Measurements from ENCODE around the gene IL4R.

IL4R gene

DNA sequence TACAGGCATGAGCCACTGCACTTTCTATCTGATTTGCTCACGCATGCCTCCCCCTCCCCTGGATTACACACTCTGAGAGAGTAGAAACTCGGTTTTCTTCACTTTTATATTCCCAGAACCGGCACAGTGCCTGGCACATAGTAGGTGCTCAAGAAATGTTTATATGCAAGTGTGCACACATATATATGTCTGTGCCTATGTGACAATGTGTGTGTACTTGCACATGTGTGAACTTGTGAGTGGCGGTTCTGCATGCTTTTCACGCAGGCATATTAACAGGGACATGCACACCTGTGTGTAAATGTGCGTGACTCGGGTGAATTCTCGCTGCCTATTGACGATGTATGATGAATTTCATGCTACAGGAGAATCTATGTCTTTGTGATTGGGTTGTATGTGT lies 66.1 kb downstream of the IL4R start:
- Histone ChIP-seq H2BK120ac (ENCODE audit: low read depth, low read length) (no peak overlapping the region), H3K14ac (ENCODE audit: low read length) (no peak overlapping the region), H3K9ac (ENCODE audit: low read depth, low read length, poor library complexity) (no peak overlapping the region), H3K4me1 (ENCODE audit: control insufficient read depth in 2 of 2, insufficient read depth in 1 of 2, low read depth in 1 of 2, low read length in 2 of 2) (no peaks in the 10 kb centered on the region), H2AK5ac (ENCODE audit: low read depth, low read length) (no peak overlapping the region), H3K4me3 (ENCODE audit: low read length in 2 of 2) (no peak overlapping the region), H3K4ac (ENCODE audit: low read length) (no peak overlapping the region), H4K91ac (ENCODE audit: low read depth, low read length, poor library complexity) (no peak overlapping the region), H3K79me1 (ENCODE audit: low read depth, low read length) (no peaks in the 10 kb centered on the region), H3K27me3 (ENCODE audit: control insufficient read depth in 3 of 3, insufficient read depth in 3 of 3, low read depth in 1 of 3, low read length in 3 of 3) (no peaks in the 10 kb centered on the region), H2BK12ac (ENCODE audit: low read length) (no peak overlapping the region), H2BK5ac (ENCODE audit: low read length) (no peak overlapping the region), H3K18ac (ENCODE audit: low read length) (no peak overlapping the region), H3K36me3 (replicated peaks in 1 of 2; ENCODE audit: control insufficient read depth in 2 of 2, insufficient read depth in 2 of 2, low read length in 2 of 2) (no peaks in the 10 kb centered on the region), H3K4me2 (ENCODE audit: insufficient read depth, low read length, poor library complexity, severe bottlenecking) (no peak overlapping the region), H3K23ac (ENCODE audit: low read depth, low read length, poor library complexity) (no peak overlapping the region), H3K27ac (replicated peaks; ENCODE audit: low read length) (no peak overlapping the region), H2AFZ (ENCODE audit: low read length) (no peak overlapping the region), H2BK15ac (ENCODE audit: low read length) (no peak overlapping the region), H4K8ac (ENCODE audit: low read depth, low read length) (no peak overlapping the region), H3K9me3 (replicated peaks in 1 of 2; ENCODE audit: control insufficient read depth in 2 of 2, insufficient read depth in 1 of 2, low read depth in 1 of 2, low read length in 2 of 2) (peaks cover 0 to 4% of the 10 kb centered on the region in 2 donors)
- DNase-seq (ENCODE audit: low spot score) = no peak
- whole genome bisulfite sequencing, 2 donors (ENCODE audit: extremely low coverage in 2 of 2, insufficient read length in 2 of 2, insufficient replicate concordance in 1 of 2) = no CpG with 5 or more reads among the region's 9 CpGs

DNA sequence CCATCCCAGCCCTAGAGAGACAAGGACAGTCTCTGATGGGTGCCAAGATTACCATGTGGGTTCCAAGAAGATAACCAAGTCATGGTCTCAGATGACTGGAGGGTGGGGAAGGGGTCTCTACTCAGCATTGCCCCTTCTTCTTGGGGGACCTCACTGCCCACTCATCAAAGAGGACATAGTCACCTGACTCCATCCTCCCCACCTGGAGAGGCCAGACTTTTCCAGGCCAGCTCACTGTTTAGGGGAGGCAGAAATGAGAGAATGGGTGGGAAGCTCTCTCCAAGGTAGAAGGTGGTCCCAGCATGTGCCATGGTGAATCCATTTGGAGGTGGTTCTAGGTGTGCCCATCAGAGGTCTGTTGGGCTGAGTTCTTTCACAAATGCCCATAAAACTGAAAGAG lies 67.5 kb downstream of the IL4R start:
- Histone ChIP-seq H2BK5ac (ENCODE audit: low read length) (no peak overlapping the region), H3K9ac (ENCODE audit: low read depth, low read length, poor library complexity) (no peak overlapping the region), H2BK15ac (ENCODE audit: low read length) (no peak overlapping the region), H3K27ac (replicated peaks; ENCODE audit: low read length) (no peak overlapping the region), H3K79me1 (ENCODE audit: low read depth, low read length) (no peaks in the 10 kb centered on the region), H3K23ac (ENCODE audit: low read depth, low read length, poor library complexity) (no peak overlapping the region), H3K14ac (ENCODE audit: low read length) (no peak overlapping the region), H3K18ac (ENCODE audit: low read length) (no peak overlapping the region), H4K8ac (ENCODE audit: low read depth, low read length) (no peak overlapping the region), H2BK12ac (ENCODE audit: low read length) (no peak overlapping the region), H3K4me1 (ENCODE audit: control insufficient read depth in 2 of 2, insufficient read depth in 1 of 2, low read depth in 1 of 2, low read length in 2 of 2) (no peaks in the 10 kb centered on the region), H2AFZ (ENCODE audit: low read length) (no peak overlapping the region), H3K4me2 (ENCODE audit: insufficient read depth, low read length, poor library complexity, severe bottlenecking) (no peak overlapping the region), H2AK5ac (ENCODE audit: low read depth, low read length) (no peak overlapping the region), H3K4ac (ENCODE audit: low read length) (no peak overlapping the region), H3K4me3 (ENCODE audit: low read length in 2 of 2) (no peak overlapping the region), H3K9me3 (replicated peaks in 1 of 2; ENCODE audit: control insufficient read depth in 2 of 2, insufficient read depth in 1 of 2, low read depth in 1 of 2, low read length in 2 of 2) (peaks cover 0 to 4% of the 10 kb centered on the region in 2 donors), H4K91ac (ENCODE audit: low read depth, low read length, poor library complexity) (no peak overlapping the region), H3K36me3 (replicated peaks in 1 of 2; ENCODE audit: control insufficient read depth in 2 of 2, insufficient read depth in 2 of 2, low read length in 2 of 2) (no peaks in the 10 kb centered on the region), H3K27me3 (ENCODE audit: control insufficient read depth in 3 of 3, insufficient read depth in 3 of 3, low read depth in 1 of 3, low read length in 3 of 3) (no peaks in the 10 kb centered on the region), H2BK120ac (ENCODE audit: low read depth, low read length) (no peak overlapping the region)
- DNase-seq (ENCODE audit: low spot score) = no peak

GRCh38 chr16:27381974-27382855 lies 68.4 kb downstream of the IL4R start:
- no peak overlapping the region for H2AK5ac ChIP-seq (ENCODE audit: low read depth, low read length)
- H4K8ac ChIP-seq (ENCODE audit: low read depth, low read length) = no peak overlapping the region
- H3K9me3 ChIP-seq (replicated peaks in 1 of 2; ENCODE audit: control insufficient read depth in 2 of 2, insufficient read depth in 1 of 2, low read depth in 1 of 2, low read length in 2 of 2) = peaks cover 0 to 4% of the 10 kb centered on the region in 2 donors
- no peak overlapping the region for H3K4me2 ChIP-seq (ENCODE audit: insufficient read depth, low read length, poor library complexity, severe bottlenecking)
- H2AFZ ChIP-seq (ENCODE audit: low read length) = no peak overlapping the region
- H3K9ac ChIP-seq (ENCODE audit: low read depth, low read length, poor library complexity) = no peak overlapping the region
- no peaks in the 10 kb centered on the region for H3K4me1 ChIP-seq (ENCODE audit: control insufficient read depth in 2 of 2, insufficient read depth in 1 of 2, low read depth in 1 of 2, low read length in 2 of 2)
- H3K4me3 ChIP-seq (ENCODE audit: low read length in 2 of 2) = no peak overlapping the region
- no peak overlapping the region for H3K27ac ChIP-seq (replicated peaks; ENCODE audit: low read length)
- H3K79me1 ChIP-seq (ENCODE audit: low read depth, low read length) = no peaks in the 10 kb centered on the region
- H3K14ac ChIP-seq (ENCODE audit: low read length) = no peak overlapping the region
- no peak overlapping the region for H2BK15ac ChIP-seq (ENCODE audit: low read length)
- H3K18ac ChIP-seq (ENCODE audit: low read length) = no peak overlapping the region
- no peak for DNase-seq (ENCODE audit: low spot score)
- H2BK120ac ChIP-seq (ENCODE audit: low read depth, low read length) = no peak overlapping the region
- H3K4ac ChIP-seq (ENCODE audit: low read length) = no peak overlapping the region
- no peaks in the 10 kb centered on the region for H3K36me3 ChIP-seq (replicated peaks in 1 of 2; ENCODE audit: control insufficient read depth in 2 of 2, insufficient read depth in 2 of 2, low read length in 2 of 2)
- no CpG with 5 or more reads among the region's 10 CpGs for WGBS, 2 donors (ENCODE audit: extremely low coverage in 2 of 2, insufficient read length in 2 of 2, insufficient replicate concordance in 1 of 2)
- H4K91ac ChIP-seq (ENCODE audit: low read depth, low read length, poor library complexity) = no peak overlapping the region
- H2BK12ac ChIP-seq (ENCODE audit: low read length) = no peak overlapping the region
- no peak overlapping the region for H3K23ac ChIP-seq (ENCODE audit: low read depth, low read length, poor library complexity)
- H2BK5ac ChIP-seq (ENCODE audit: low read length) = no peak overlapping the region
- H3K27me3 ChIP-seq (ENCODE audit: control insufficient read depth in 3 of 3, insufficient read depth in 3 of 3, low read depth in 1 of 3, low read length in 3 of 3) = no peaks in the 10 kb centered on the region

DNA sequence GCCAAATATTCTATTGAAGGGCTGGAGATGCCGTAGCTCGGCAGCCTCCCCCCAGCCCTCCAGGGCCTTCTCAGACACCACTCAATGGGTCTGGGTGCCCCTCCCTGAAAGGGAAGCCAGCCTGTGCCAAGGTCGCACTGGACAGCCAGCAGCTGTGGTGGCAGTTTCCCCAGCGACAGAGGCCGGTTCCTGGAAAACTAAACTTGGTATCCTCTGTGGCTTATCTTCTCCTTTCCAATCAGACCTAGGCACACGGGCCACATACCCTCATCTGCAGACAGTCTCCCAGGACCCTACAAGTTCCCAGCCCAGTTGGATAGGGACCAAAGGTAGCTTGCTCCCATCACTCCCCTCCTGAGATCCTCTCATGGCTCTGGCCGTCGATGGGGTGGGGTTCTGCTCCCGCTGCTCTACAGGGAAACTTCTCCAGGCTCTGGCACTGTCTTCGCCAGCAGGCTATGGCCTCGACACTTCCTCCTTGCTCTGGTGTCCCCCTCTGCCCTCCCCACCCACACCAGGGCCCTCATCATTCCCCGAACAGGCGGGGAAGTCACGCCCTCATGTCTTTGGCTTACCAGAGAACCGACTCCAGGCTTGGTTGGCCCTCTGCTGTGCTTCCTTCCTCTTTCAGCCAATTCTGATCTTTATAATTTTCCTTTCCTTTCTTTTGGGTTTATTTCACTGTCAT lies 69.9 kb downstream of the IL4R start:
- H3K14ac ChIP-seq (ENCODE audit: low read length) = no peak overlapping the region
- no peaks in the 10 kb centered on the region for H3K27me3 ChIP-seq (ENCODE audit: control insufficient read depth in 3 of 3, insufficient read depth in 3 of 3, low read depth in 1 of 3, low read length in 3 of 3)
- H2AFZ ChIP-seq (ENCODE audit: low read length) = no peak overlapping the region
- no peak overlapping the region for H4K91ac ChIP-seq (ENCODE audit: low read depth, low read length, poor library complexity)
- no peak overlapping the region for H2BK12ac ChIP-seq (ENCODE audit: low read length)
- no peak overlapping the region for H3K27ac ChIP-seq (replicated peaks; ENCODE audit: low read length)
- H3K4me2 ChIP-seq (ENCODE audit: insufficient read depth, low read length, poor library complexity, severe bottlenecking) = no peak overlapping the region
- no peak overlapping the region for H3K4me3 ChIP-seq (ENCODE audit: low read length in 2 of 2)
- H3K79me1 ChIP-seq (ENCODE audit: low read depth, low read length) = no peaks in the 10 kb centered on the region
- H2BK5ac ChIP-seq (ENCODE audit: low read length) = peak overlapping the region; percentile 16
- H3K18ac ChIP-seq (ENCODE audit: low read length) = no peak overlapping the region
- no peak for DNase-seq (ENCODE audit: low spot score)
- H3K36me3 ChIP-seq (replicated peaks in 1 of 2; ENCODE audit: control insufficient read depth in 2 of 2, insufficient read depth in 2 of 2, low read length in 2 of 2) = no peaks in the 10 kb centered on the region
- no peak overlapping the region for H2AK5ac ChIP-seq (ENCODE audit: low read depth, low read length)
- H3K9me3 ChIP-seq (replicated peaks in 1 of 2; ENCODE audit: control insufficient read depth in 2 of 2, insufficient read depth in 1 of 2, low read depth in 1 of 2, low read length in 2 of 2) = peaks cover 0 to 4% of the 10 kb centered on the region in 2 donors
- H4K8ac ChIP-seq (ENCODE audit: low read depth, low read length) = no peak overlapping the region
- no peak overlapping the region for H3K9ac ChIP-seq (ENCODE audit: low read depth, low read length, poor library complexity)
- no peaks in the 10 kb centered on the region for H3K4me1 ChIP-seq (ENCODE audit: control insufficient read depth in 2 of 2, insufficient read depth in 1 of 2, low read depth in 1 of 2, low read length in 2 of 2)
- H3K23ac ChIP-seq (ENCODE audit: low read depth, low read length, poor library complexity) = no peak overlapping the region
- H2BK15ac ChIP-seq (ENCODE audit: low read length) = no peak overlapping the region
- WGBS, 2 donors (ENCODE audit: extremely low coverage in 2 of 2, insufficient read length in 2 of 2, insufficient replicate concordance in 1 of 2) = no CpG with 5 or more reads among the region's 15 CpGs
- H3K4ac ChIP-seq (ENCODE audit: low read length) = no peak overlapping the region
- no peak overlapping the region for H2BK120ac ChIP-seq (ENCODE audit: low read depth, low read length)
